SK-N-SH (cell line): ENCODE data around the gene MYO18A. TPM values are rescaled to one million over a fixed set of nuclear protein-coding genes. Genes with fewer than 3 reads are reported as not detected.

ENCODE experiments used
- CTCF ChIA-PET: fragments of 300-600, 350-600 bp; formaldehyde crosslinking; extraction: SDS; loops from one replicate; lab custom pipeline; 2021; lab: Yijun Ruan, JAX
- POLR2A ChIA-PET: fragments of 350-600 bp; sonication (Branson Sonifier 250); formaldehyde crosslinking; extraction: SDS; loops from one replicate; lab custom pipeline; 2020; ENCODE audit warnings: antibody characterized with exemption, inconsistent platforms; lab: Yijun Ruan, JAX
- DNase-seq: peaks from one replicate; pipeline ENCODE4 v3.0.0; 2012
- H2AFZ ChIP-seq: fragments of 200-600 bp; sonication (generic); 2 replicates; pipeline ENCODE4 v1.8.1; 2016; ENCODE audit warnings: antibody characterized with exemption, mild to moderate bottlenecking, low read depth
- H3F3A ChIP-seq: fragments of 200-600 bp; sonication (generic); replicated peaks from 2 replicates; pipeline ENCODE3; 2016; ENCODE audit warnings: antibody characterized with exemption, mild to moderate bottlenecking; ENCODE audit not compliant: insufficient read depth
- H3K27ac ChIP-seq, 2 experiments: fragments of 200-500 bp in 1 of 2; fragments of 200-600 bp in 1 of 2; sonication (Bioruptor generic) in 1 of 2; sonication (generic), shearing (Covaris generic) in 1 of 2; 2 replicates each; pipeline versions ENCODE4 v1.5.1 to v1.6.1; 2014 to 2016; ENCODE audit warnings: low read depth in 2 of 2, inconsistent platforms in 1 of 2, low read length in 1 of 2, mild to moderate bottlenecking in 1 of 2, mixed read lengths in 1 of 2
- H3K27me3 ChIP-seq: fragments of 200-600 bp; sonication (generic), shearing (Covaris generic); 2 replicates; pipeline ENCODE4 v1.6.1; 2016; ENCODE audit warnings: mixed run types; ENCODE audit not compliant: insufficient read depth
- H3K36me3 ChIP-seq, 2 experiments: fragments of 200-500 bp in 1 of 2; fragments of 200-600 bp in 1 of 2; sonication (Bioruptor generic) in 1 of 2; sonication (generic) in 1 of 2; replicated peaks in 1 of 2; 2 replicates each; pipeline versions ENCODE3 to v1.5.1; 2014 to 2016; ENCODE audit warnings: low read length in 1 of 2, mild to moderate bottlenecking in 1 of 2; ENCODE audit not compliant: insufficient read depth in 2 of 2, control insufficient read depth in 1 of 2
- H3K4me1 ChIP-seq, 2 experiments: fragments of 200-500 bp in 1 of 2; fragments of 200-600 bp in 1 of 2; sonication (Bioruptor generic) in 1 of 2; sonication (generic), shearing (Covaris generic) in 1 of 2; 2 replicates each; pipeline versions ENCODE4 v1.5.1 to v1.6.1; 2014 to 2016; ENCODE audit warnings: low read depth in 1 of 2, low read length in 1 of 2, mixed run types in 1 of 2; ENCODE audit not compliant: insufficient read depth in 2 of 2, control insufficient read depth in 1 of 2
- H3K4me2 ChIP-seq: fragments of 200-600 bp; sonication (generic), shearing (Covaris generic); 2 replicates; pipeline ENCODE4 v1.6.1; 2017; ENCODE audit warnings: mixed run types
- H3K4me3 ChIP-seq, 2 experiments: fragments of 200-500 bp in 1 of 2; fragments of 200-600 bp in 1 of 2; sonication (Bioruptor generic) in 1 of 2; sonication (generic), shearing (Covaris generic) in 1 of 2; 2 replicates each; pipeline versions ENCODE4 v1.5.1 to v1.8.1; 2014 to 2016; ENCODE audit warnings: low read depth in 2 of 2, inconsistent platforms in 1 of 2, low read length in 1 of 2, mild to moderate bottlenecking in 1 of 2, mixed read lengths in 1 of 2, moderate library complexity in 1 of 2
- H3K79me2 ChIP-seq: fragments of 200-600 bp; sonication (generic); 2 replicates; pipeline ENCODE4 v1.8.1; 2017; ENCODE audit warnings: mild to moderate bottlenecking; ENCODE audit not compliant: insufficient read depth
- H3K9ac ChIP-seq: fragments of 200-600 bp; sonication (generic); 2 replicates; pipeline ENCODE4 v1.6.1; 2017; ENCODE audit warnings: mixed run types
- H3K9me2 ChIP-seq: fragments of 200-600 bp; sonication (generic); 2 replicates; pipeline ENCODE4 v1.6.1; 2017; ENCODE audit warnings: mixed run types
- H3K9me3 ChIP-seq: fragments of 200-600 bp; sonication (generic); 2 replicates; pipeline ENCODE4 v1.6.1; 2017; ENCODE audit warnings: mixed run types, mild to moderate bottlenecking, moderate library complexity
- H4K20me1 ChIP-seq: fragments of 200-600 bp; sonication (generic); 2 replicates; pipeline ENCODE4 v1.6.1; 2017; ENCODE audit warnings: mild to moderate bottlenecking, mixed run types; ENCODE audit not compliant: insufficient read depth
- CHD2 ChIP-seq: fragments of 150-350 bp; IDR thresholded peaks from 2 replicates; pipeline ENCODE4 v1.6.1; 2018; ENCODE audit warnings: low read length; ENCODE audit not compliant: partially characterized antibody
- EP300 ChIP-seq, 2 experiments: IDR thresholded peaks; 2 replicates each; pipeline versions ENCODE4 v1.4.0 to v1.6.1; 2012; ENCODE audit warnings: borderline replicate concordance in 1 of 2, low read depth in 1 of 2, low read length in 1 of 2
- EZH2phosphoT487 ChIP-seq: fragments of 200-600 bp; sonication (generic); IDR thresholded peaks from 2 replicates; pipeline ENCODE4 v1.6.1; 2017; ENCODE audit warnings: low read depth, mixed run types, mild to moderate bottlenecking, antibody characterized with exemption, moderate library complexity, borderline replicate concordance
- FOXJ3 ChIP-seq: sonication (generic); formaldehyde crosslinking; IDR thresholded peaks from 2 replicates; pipeline ENCODE4 v1.5.1; 2020; ENCODE audit warnings: mild to moderate bottlenecking, missing genetic modification reagents
- FOXM1 ChIP-seq: IDR thresholded peaks from 2 replicates; pipeline ENCODE4 v1.4.0; 2012; ENCODE audit warnings: low read depth, mild to moderate bottlenecking
- GABPA ChIP-seq: IDR thresholded peaks from 2 replicates; pipeline ENCODE4 v1.4.0; 2012; ENCODE audit warnings: low read depth, mild to moderate bottlenecking
- MEF2A ChIP-seq: IDR thresholded peaks from 2 replicates; pipeline ENCODE4 v1.4.0; 2012; ENCODE audit warnings: low read depth, borderline replicate concordance
- RCOR1 ChIP-seq: fragments of 150-350 bp; IDR thresholded peaks from 2 replicates; pipeline ENCODE4 v1.6.1; 2017; ENCODE audit warnings: antibody characterized with exemption, low read length
- TCF12 ChIP-seq: IDR thresholded peaks from 2 replicates; pipeline ENCODE4 v1.4.0; 2012
- USF2 ChIP-seq: fragments of 150-350 bp; IDR thresholded peaks from 2 replicates; pipeline ENCODE4 v1.6.1; 2017; ENCODE audit warnings: antibody characterized with exemption, low read length, low read depth, borderline replicate concordance
- WGBS: methylation state at CpG from one replicate; pipeline ENCODE4 v1.1.6; 2017; ENCODE audit warnings: low lambda C conversion rate; 5-methylcytosine and 5-hydroxymethylcytosine counted together
- polyA plus RNA-seq, 3 experiments: library from polyadenylated mRNA; depleted of rRNA; stranded (reverse); fragments of >200 nt; gene quantifications; 2 replicates each; pipeline ENCODE4 v1.2.3, GENCODE V29; 2012
- TF ChIP-seq, protein P1 (sequence below): IDR thresholded peaks from 2 replicates; pipeline ENCODE4 v1.4.0; 2012; ENCODE audit warnings: low read depth, borderline replicate concordance
- TF ChIP-seq, protein P2 (sequence below): IDR thresholded peaks from 2 replicates; pipeline ENCODE4 v1.6.1; 2012; ENCODE audit warnings: mild to moderate bottlenecking, low read depth, low read length, moderate library complexity
- TF ChIP-seq, protein P3 (sequence below): fragments of 150-350 bp; IDR thresholded peaks from 2 replicates; pipeline ENCODE4 v1.6.1; 2016; ENCODE audit warnings: mild to moderate bottlenecking, low read depth, low read length

The MYO18A gene
- polyA plus RNA-seq, 1 of the 3 experiments (the other 2 are of a cell fraction), result 6.6 TPM

- no peak overlapping the region for H3K4me2 ChIP-seq
- H2AFZ ChIP-seq, result no peak overlapping the region
- H3K4me3 ChIP-seq, result no peak overlapping the region
- H3K9ac ChIP-seq, result no peak overlapping the region
- 91% methylated on average over 6 of the region's 6 CpGs for WGBS
- H3K36me3 ChIP-seq, result peaks cover 0 to 4% of the 10 kb centered on the region in 2 experiments
- peaks cover 0 to 12% of the 10 kb centered on the region in 2 experiments; a peak in 1 of 4 replicates for H3K4me1 ChIP-seq
- ChIA-PET CTCF (interaction anchor here (1.3 to 2.0 kb wide), 3 partner anchors 15 to 44 kb away, joined by 3 to 5 read pairs (median 3); no protein-coding TSS in a partner anchor), POLR2A (no interaction called here)
- no peaks in the 10 kb centered on the region for H3K79me2 ChIP-seq
- H3K9me2 ChIP-seq, result no peaks in the 10 kb centered on the region
- DNase-seq, result no peak
- H3K27ac ChIP-seq, result no peak overlapping the region
- H3K27me3 ChIP-seq, result no peaks in the 10 kb centered on the region
- no peaks in the 10 kb centered on the region for H3K9me3 ChIP-seq
- H4K20me1 ChIP-seq, result no peaks in the 10 kb centered on the region
- no peaks in the 10 kb centered on the region for H3F3A ChIP-seq
- TF ChIP-seq RCOR1, result no peak
- TF ChIP-seq, protein P1, sequence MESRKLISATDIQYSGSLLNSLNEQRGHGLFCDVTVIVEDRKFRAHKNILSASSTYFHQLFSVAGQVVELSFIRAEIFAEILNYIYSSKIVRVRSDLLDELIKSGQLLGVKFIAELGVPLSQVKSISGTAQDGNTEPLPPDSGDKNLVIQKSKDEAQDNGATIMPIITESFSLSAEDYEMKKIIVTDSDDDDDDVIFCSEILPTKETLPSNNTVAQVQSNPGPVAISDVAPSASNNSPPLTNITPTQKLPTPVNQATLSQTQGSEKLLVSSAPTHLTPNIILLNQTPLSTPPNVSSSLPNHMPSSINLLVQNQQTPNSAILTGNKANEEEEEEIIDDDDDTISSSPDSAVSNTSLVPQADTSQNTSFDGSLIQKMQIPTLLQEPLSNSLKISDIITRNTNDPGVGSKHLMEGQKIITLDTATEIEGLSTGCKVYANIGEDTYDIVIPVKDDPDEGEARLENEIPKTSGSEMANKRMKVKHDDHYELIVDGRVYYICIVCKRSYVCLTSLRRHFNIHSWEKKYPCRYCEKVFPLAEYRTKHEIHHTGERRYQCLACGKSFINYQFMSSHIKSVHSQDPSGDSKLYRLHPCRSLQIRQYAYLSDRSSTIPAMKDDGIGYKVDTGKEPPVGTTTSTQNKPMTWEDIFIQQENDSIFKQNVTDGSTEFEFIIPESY, result no peak
- no peak for TF ChIP-seq GABPA
- TF ChIP-seq, protein P2, sequence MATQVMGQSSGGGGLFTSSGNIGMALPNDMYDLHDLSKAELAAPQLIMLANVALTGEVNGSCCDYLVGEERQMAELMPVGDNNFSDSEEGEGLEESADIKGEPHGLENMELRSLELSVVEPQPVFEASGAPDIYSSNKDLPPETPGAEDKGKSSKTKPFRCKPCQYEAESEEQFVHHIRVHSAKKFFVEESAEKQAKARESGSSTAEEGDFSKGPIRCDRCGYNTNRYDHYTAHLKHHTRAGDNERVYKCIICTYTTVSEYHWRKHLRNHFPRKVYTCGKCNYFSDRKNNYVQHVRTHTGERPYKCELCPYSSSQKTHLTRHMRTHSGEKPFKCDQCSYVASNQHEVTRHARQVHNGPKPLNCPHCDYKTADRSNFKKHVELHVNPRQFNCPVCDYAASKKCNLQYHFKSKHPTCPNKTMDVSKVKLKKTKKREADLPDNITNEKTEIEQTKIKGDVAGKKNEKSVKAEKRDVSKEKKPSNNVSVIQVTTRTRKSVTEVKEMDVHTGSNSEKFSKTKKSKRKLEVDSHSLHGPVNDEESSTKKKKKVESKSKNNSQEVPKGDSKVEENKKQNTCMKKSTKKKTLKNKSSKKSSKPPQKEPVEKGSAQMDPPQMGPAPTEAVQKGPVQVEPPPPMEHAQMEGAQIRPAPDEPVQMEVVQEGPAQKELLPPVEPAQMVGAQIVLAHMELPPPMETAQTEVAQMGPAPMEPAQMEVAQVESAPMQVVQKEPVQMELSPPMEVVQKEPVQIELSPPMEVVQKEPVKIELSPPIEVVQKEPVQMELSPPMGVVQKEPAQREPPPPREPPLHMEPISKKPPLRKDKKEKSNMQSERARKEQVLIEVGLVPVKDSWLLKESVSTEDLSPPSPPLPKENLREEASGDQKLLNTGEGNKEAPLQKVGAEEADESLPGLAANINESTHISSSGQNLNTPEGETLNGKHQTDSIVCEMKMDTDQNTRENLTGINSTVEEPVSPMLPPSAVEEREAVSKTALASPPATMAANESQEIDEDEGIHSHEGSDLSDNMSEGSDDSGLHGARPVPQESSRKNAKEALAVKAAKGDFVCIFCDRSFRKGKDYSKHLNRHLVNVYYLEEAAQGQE, result no peak
- no peak for TF ChIP-seq TCF12
- TF ChIP-seq CHD2, result no peak
- no peak for TF ChIP-seq FOXM1
- no peak for TF ChIP-seq EP300 (IDR thresholded peaks at IDR 0.05; ENCODE audit: borderline replicate concordance in 1 of 2, low read depth in 1 of 2, low read length in 1 of 2)
- no peak for TF ChIP-seq MEF2A
- no peak for TF ChIP-seq EZH2phosphoT487
- TF ChIP-seq, protein P3, sequence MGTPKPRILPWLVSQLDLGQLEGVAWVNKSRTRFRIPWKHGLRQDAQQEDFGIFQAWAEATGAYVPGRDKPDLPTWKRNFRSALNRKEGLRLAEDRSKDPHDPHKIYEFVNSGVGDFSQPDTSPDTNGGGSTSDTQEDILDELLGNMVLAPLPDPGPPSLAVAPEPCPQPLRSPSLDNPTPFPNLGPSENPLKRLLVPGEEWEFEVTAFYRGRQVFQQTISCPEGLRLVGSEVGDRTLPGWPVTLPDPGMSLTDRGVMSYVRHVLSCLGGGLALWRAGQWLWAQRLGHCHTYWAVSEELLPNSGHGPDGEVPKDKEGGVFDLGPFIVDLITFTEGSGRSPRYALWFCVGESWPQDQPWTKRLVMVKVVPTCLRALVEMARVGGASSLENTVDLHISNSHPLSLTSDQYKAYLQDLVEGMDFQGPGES, result no peak
- no peak for TF ChIP-seq USF2
- no peak for TF ChIP-seq FOXJ3
These were observed 104.1 kb downstream of the MYO18A start for GRCh38 chr17:29076087-29076486.
